SK-N-MC (cell line): ENCODE data around the gene CIBAR2.

ENCODE experiments used
- DNase-seq: peaks from one replicate; pipeline ENCODE4 v3.0.0-alpha.2; 2011; ENCODE audit warnings: low read depth, low spot score
- H3K27ac ChIP-seq: fragments of 200-600 bp; sonication (generic); 2 replicates; pipeline ENCODE4 v1.5.1; 2016; ENCODE audit warnings: mixed run types
- H3K36me3 ChIP-seq: fragments of 200-600 bp; sonication (generic); 2 replicates; pipeline ENCODE4 v1.6.1; 2017; ENCODE audit warnings: antibody characterized with exemption, low read length, mixed read lengths; ENCODE audit not compliant: insufficient read depth
- H3K4me3 ChIP-seq: fragments of 200-600 bp; sonication (generic); 2 replicates; pipeline ENCODE4 v1.5.1; 2016
- H3K9ac ChIP-seq: fragments of 200-600 bp; sonication (generic); 2 replicates; pipeline ENCODE4 v1.8.0; 2017; ENCODE audit warnings: mixed run types, mixed read lengths; ENCODE audit not compliant: insufficient read length
- H3K9me3 ChIP-seq: fragments of 200-600 bp; sonication (generic); 2 replicates; pipeline ENCODE4 v1.6.1; 2017; ENCODE audit warnings: low read depth, mild to moderate bottlenecking, antibody characterized with exemption, low read length, moderate library complexity, mixed read lengths
- EZH2 ChIP-seq: fragments of 200-600 bp; sonication (generic); IDR thresholded peaks from one replicate; pipeline ENCODE4 v1.6.1; 2017; ENCODE audit warnings: antibody characterized with exemption
- FOXP2 ChIP-seq: optimal IDR thresholded peaks from 2 replicates; pipeline ENCODE3; 2011; ENCODE audit warnings: mild to moderate bottlenecking, moderate library complexity; ENCODE audit not compliant: insufficient read depth; ENCODE audit errors: extremely low read length, control extremely low read depth
- POLR2AphosphoS5 ChIP-seq: IDR thresholded peaks from 2 replicates; pipeline ENCODE4 v1.6.1; 2012; ENCODE audit warnings: mild to moderate bottlenecking, low read depth, low read length, borderline replicate concordance

CIBAR2 gene

DNA sequence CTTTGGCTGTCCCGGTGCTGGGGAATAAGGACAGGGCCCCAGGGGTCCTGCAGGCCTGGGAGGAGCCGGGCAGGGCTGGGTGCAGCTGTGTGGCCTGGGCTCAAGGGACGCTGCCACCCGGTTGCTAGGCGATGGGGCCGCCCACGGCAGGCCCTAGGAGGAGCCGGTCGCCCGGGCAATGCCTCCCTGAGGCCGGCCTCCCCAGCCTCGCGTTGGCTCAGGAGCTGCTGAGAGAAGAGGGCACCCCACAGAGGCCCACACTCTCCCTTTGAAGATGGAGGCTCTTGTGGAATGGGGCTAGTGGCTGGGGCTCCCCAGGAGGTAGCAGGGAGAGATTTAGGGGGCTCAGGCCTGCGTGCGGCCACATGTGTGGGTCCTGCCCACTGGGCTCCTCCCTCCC, at the start of gene CIBAR2:
Gene CIBAR2 (minus strand): TSS at position 109 of the 400 bp plus-strand sequence. CDS start 120 bp downstream, outside the sequence.
- Histone ChIP-seq H3K9ac (no peak within 1 kb of the TSS), H3K9me3 (no peaks in the 10 kb centered on the region), H3K4me3 (no peak within 1 kb of the TSS), H3K27ac (no peak within 1 kb of the TSS), H3K36me3 (no peaks in the 10 kb centered on the region)
- TF ChIP-seq POLR2AphosphoS5 (no peak), EZH2 (no peak), FOXP2 (no peak)
- no peak for DNase-seq

DNA sequence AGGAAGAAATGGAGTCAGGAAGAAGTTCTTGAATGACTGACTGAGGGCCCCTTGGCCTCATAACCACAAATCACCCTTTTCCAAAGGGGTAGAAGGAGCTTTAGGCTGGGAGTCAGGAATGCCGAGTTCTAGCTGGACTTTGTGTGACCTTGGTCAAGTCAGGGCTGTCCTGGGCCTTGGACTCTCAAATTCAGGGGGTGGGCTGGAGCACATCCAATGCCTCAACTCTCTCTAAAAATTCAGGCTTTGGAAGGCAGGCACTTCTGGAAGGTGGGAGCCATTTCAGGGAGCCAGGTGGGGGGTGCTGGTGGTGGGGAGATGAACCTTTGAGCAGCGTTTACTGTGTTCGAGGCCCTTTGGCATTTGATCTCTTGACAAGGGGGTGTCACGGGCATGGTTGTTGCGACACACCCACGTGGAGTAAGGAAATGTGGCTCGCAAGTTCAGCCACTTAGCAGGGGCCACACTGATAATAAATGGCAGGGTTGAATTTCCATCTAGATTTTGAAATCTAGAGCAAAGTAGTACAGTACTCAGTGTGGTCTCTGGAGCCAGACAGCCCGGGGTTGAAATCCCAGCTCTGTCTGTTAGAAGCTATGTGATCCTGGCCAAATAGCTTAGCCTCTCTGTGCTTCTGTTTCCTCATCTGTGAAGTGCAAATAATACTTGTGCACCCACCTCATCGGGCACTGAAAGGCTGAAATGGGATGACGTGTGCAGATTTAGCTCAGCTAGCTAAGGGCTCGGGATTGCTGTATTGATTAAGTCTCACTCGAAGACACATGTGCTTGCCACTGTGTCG, 47.1 kb upstream of the CIBAR2 start:
- Histone ChIP-seq H3K27ac (peak overlapping the region; percentile 42; the same call in 1 of the 2 replicates), H3K9ac (no peak overlapping the region), H3K4me3 (no peak overlapping the region), H3K9me3 (no peaks in the 10 kb centered on the region), H3K36me3 (no peaks in the 10 kb centered on the region)
- TF ChIP-seq POLR2AphosphoS5 = no peak
- no peak for TF ChIP-seq FOXP2
- TF ChIP-seq EZH2 = no peak
- DNase-seq = no peak

DNA sequence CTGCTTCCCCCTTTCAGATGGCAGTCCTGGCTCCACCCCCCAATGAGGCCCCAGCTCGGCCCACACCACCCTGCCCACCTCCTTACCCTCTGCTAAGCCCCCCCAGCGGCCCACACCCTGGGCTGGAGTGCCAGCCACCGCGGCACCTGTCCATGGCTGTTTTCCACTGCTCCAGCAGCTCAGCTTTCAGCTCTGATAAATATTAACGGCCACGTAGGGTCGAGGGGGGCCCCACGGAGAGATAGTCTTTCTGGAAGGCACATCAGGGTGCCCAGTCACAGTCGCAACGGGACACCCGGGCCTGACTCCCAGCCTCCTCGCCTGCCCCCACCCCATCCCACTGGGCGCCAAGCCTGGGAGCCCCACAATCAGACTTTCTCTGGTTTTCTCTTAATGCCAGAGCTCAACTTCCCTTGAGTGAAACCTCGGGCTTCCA, 46.5 kb upstream of the CIBAR2 start:
- TF ChIP-seq EZH2 = no peak
- no peak for TF ChIP-seq FOXP2
- H3K9ac ChIP-seq = no peak overlapping the region
- H3K27ac ChIP-seq = peak overlapping the region; percentile 42; the same call in 1 of the 2 replicates
- no peak overlapping the region for H3K4me3 ChIP-seq
- no peaks in the 10 kb centered on the region for H3K36me3 ChIP-seq
- DNase-seq = no peak
- no peaks in the 10 kb centered on the region for H3K9me3 ChIP-seq

DNA sequence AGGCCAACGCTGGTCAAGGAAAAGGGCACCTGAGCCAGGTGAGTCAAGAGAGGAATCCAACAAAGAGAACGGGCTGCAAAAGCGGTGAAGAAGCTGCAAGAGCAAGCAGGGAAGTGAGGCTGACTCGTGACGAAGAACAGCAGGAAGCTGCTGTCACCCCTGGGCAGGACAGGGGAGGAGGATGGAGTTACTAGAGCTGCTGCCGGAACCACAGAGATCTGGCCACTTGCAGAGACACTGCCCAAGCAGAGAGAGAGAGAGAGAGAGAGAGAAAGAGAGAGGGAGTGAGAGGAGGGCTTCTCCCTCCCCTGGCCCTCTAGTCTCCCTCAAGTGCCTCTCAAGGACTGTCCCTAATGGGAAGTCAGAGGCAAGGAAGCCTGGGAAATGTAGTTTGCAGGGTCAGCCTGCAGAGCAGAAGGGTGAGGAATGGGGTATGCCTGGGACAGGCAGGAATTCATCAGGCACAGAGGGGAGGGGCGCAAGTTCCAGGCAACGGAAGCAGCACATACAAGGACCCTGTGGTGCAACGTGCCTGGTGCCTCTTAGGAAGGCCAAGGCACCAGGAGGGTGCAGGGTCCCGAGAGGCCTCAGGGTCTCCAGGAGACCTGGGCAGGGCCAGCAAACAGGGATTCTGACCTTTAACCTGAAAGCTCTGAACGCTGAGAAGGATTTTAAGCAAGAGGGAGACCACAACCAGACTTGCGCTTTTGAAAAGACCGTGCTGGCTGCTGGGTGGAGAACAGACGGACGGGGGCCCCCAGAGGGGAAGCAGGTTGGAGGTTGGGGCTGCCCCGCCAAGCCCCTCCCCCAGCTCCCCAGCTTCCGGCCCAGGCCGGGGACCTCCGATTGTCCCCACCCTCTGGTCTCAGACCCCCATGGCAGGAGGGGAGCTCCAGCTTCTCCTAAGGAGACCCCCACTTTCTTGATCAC, 45.8 kb upstream of the CIBAR2 start:
- Histone ChIP-seq H3K9me3 (no peaks in the 10 kb centered on the region), H3K27ac (no peak overlapping the region), H3K9ac (no peak overlapping the region), H3K36me3 (no peaks in the 10 kb centered on the region), H3K4me3 (no peak overlapping the region)
- DNase-seq = no peak
- TF ChIP-seq POLR2AphosphoS5 (no peak), FOXP2 (no peak), EZH2 (no peak)

DNA sequence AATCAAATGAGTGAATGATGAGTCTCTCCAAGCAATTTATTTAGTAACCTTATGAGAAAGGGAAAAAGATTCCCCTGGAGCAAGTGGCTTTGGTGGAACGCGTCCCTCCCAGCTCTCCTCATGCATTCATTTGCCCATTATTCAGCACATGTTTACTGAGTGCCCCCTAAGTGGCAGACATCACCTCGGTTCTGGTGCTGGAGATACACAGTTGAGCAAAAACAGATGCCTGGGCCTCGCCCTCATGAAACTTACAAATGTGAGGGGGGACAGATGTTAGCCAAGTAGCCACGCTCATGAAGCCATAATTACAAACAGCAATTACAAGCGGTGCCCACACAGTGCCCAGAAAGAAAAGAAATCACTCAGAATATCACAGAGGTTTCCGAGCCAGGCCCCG, 45.1 kb upstream of the CIBAR2 start:
- Histone ChIP-seq H3K36me3 (no peaks in the 10 kb centered on the region), H3K27ac (no peak overlapping the region), H3K9ac (no peak overlapping the region), H3K9me3 (no peaks in the 10 kb centered on the region), H3K4me3 (no peak overlapping the region)
- no peak for TF ChIP-seq POLR2AphosphoS5
- no peak for TF ChIP-seq FOXP2
- TF ChIP-seq EZH2 = no peak
- no peak for DNase-seq

DNA sequence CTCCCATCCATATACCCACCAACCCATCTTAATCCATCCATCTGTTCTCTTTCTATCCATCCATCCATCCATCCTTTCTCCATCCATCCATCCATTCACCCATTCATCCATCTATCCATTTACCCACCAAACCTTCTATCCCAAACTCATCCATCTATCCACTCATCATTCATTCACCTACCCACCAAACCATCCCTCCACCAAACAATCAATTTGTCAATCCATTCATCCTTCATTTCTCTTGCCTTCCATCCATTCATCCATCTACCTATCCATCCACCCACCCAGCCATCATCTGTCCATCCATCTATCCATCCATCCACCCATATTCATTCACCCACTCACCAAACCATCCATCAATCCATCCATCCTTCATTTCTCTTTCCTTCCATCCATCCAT, 44.6 kb upstream of the CIBAR2 start:
- DNase-seq = no peak
- TF ChIP-seq EZH2 (no peak), FOXP2 (no peak), POLR2AphosphoS5 (no peak)
- H3K9ac ChIP-seq = no peak overlapping the region
- H3K36me3 ChIP-seq = no peaks in the 10 kb centered on the region
- no peak overlapping the region for H3K27ac ChIP-seq
- H3K4me3 ChIP-seq = no peak overlapping the region
- H3K9me3 ChIP-seq = no peaks in the 10 kb centered on the region

DNA sequence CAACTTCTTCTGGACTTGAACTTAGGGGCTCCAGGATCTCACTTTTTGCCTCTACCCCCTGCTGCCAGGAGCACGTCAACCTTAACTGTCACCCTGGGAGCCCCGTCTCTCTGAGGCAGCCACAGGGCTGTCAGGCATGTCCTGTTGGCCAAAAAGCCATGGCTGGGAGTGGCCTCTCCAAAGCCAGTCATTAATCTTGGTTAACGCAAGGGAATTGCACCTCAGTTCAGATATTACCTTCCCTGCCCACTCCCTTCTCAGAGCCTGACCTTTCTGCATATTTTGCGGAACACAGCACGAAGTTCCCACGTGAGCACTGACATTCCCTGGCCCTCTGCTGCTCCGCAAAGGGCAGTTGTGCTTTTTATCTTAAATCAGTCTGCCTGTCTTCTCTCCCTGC, 44.2 kb upstream of the CIBAR2 start:
- no peak for DNase-seq
- no peaks in the 10 kb centered on the region for H3K36me3 ChIP-seq
- H3K9ac ChIP-seq = no peak overlapping the region
- no peak overlapping the region for H3K27ac ChIP-seq
- H3K9me3 ChIP-seq = no peaks in the 10 kb centered on the region
- TF ChIP-seq EZH2 (no peak), POLR2AphosphoS5 (no peak), FOXP2 (no peak)
- no peak overlapping the region for H3K4me3 ChIP-seq

DNA sequence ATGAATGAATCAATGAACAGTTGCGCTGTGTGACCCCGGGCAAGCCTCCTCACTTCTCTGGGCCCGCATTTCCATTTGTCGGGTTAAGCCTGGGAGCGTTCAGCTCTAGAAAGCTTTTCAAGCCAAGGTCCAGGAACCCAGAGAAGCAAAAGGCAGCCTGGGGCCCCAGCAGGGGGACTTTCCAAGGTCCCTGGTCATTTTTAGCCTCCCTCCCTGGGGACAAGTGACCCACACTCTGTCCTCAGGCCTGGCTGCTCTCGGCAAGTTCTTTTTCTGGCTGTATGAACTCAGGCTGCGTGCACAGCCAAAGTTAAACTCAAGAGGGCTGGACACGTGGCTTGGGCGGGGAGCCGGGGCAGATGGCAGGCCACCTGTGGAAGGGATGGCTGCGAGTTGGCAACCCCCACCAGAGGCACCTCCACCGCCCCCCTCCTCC, 41.4 kb upstream of the CIBAR2 start:
- no peak for TF ChIP-seq FOXP2
- no peak for TF ChIP-seq POLR2AphosphoS5
- TF ChIP-seq EZH2 = no peak
- H3K4me3 ChIP-seq = no peak overlapping the region

DNA sequence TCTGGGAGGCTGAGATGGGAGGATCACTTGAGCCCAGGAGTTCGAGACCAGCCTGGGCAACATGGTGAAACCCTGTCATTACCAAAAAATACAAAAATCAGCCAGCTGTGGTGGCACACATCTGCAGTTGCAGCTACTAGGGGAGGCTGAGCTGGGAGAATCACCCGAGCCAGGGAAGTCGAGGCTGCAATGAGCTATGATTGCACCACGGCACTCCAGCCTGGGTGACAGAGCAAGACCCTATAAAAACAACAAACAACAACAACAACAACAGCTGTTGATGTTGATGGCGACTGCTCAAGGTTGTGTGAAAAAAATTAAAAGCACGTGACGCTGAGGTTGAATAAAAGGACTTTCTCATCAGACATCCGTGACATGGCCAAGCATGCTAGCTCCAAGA, 40.8 kb upstream of the CIBAR2 start:
- Histone ChIP-seq H3K4me3 (no peak overlapping the region), H3K9me3 (no peaks in the 10 kb centered on the region), H3K36me3 (no peaks in the 10 kb centered on the region), H3K9ac (no peak overlapping the region), H3K27ac (no peak overlapping the region)
- no peak for DNase-seq
- TF ChIP-seq EZH2 = no peak
- TF ChIP-seq POLR2AphosphoS5 = no peak
- no peak for TF ChIP-seq FOXP2

More for the DNA sequence above, 41.4 kb upstream of the CIBAR2 start:
- DNase-seq = no peak
- Histone ChIP-seq H3K36me3 (no peaks in the 10 kb centered on the region), H3K9ac (no peak overlapping the region), H3K27ac (no peak overlapping the region), H3K9me3 (no peaks in the 10 kb centered on the region)
